GM19397 (cell line): Measurements from ENCODE around the gene RHO.

ENCODE experiments used
- ATAC-seq: cut with Tn5 transposase; IDR thresholded peaks from one replicate; pipeline ENCODE4 v1.9.1; 2021; ENCODE audit warnings: mild to moderate bottlenecking, moderate library complexity; ENCODE audit not compliant: unreplicated experiment

RHO gene

GRCh38 chr3:129558081-129558771 lies 29.8 kb downstream of the RHO start:
- ATAC-seq = no peak

GRCh38 chr3:129558772-129559564 lies 30.5 kb downstream of the RHO start:
- ATAC-seq = no peak

GRCh38 chr3:129559565-129560079 lies 31.2 kb downstream of the RHO start:
- ATAC-seq = no peak

- ATAC-seq = no peak
These were observed 31.9 kb downstream of the RHO start for GRCh38 chr3:129560269-129560787.

- ATAC-seq = no peak
These were observed 32.6 kb downstream of the RHO start for GRCh38 chr3:129560911-129561594.

- no peak for ATAC-seq
These were observed 33.3 kb downstream of the RHO start for GRCh38 chr3:129561619-129562248.

GRCh38 chr3:129562803-129563202 lies 34.4 kb downstream of the RHO start:
- ATAC-seq = no peak

- ATAC-seq = no peak
These were observed 34.9 kb downstream of the RHO start for GRCh38 chr3:129563332-129563731.

GRCh38 chr3:129563850-129564535 lies 35.6 kb downstream of the RHO start:
- no peak for ATAC-seq

- no peak for ATAC-seq
These were observed 36.7 kb downstream of the RHO start for GRCh38 chr3:129564981-129565644.

GRCh38 chr3:129565902-129566301 lies 37.5 kb downstream of the RHO start:
- ATAC-seq = no peak

- no peak for ATAC-seq
These were observed 38.8 kb downstream of the RHO start for GRCh38 chr3:129567176-129567705.

GRCh38 chr3:129567939-129568338 lies 39.5 kb downstream of the RHO start:
- no peak for ATAC-seq

GRCh38 chr3:129569856-129570255 lies 41.4 kb downstream of the RHO start:
- ATAC-seq = no peak

- no peak for ATAC-seq
These were observed 43.4 kb downstream of the RHO start for GRCh38 chr3:129571605-129572547.

GRCh38 chr3:129572603-129573002 lies 44.2 kb downstream of the RHO start:
- ATAC-seq = no peak

- ATAC-seq = no peak
These were observed 45.1 kb downstream of the RHO start for GRCh38 chr3:129573493-129573892.

- no peak for ATAC-seq
These were observed 45.8 kb downstream of the RHO start for GRCh38 chr3:129574206-129574605.
